IMR-90 (cell line): ENCODE data around the gene DSTYK. TPM values are rescaled to one million over a fixed set of nuclear protein-coding genes. Genes with fewer than 3 reads are reported as not detected.

Experiments
- ATAC-seq: fragments of 200-7000 bp; cut with Tn5 transposase; 2 replicates; pipeline ENCODE4 v1.9.1; 2020; ENCODE audit warnings: low read depth, mild to moderate bottlenecking, moderate library complexity
- BruUV-seq: library from RNA; stranded (reverse); fragments of 400-500 nt; replicated peaks from 2 replicates; lab custom pipeline; 2021; lab: Mats Ljungman, UMichigan
- CTCF ChIA-PET: fragments of 300-600 bp; formaldehyde crosslinking; extraction: SDS; loops from one replicate; lab custom pipeline; 2021; ENCODE audit warnings: antibody characterized with exemption; lab: Yijun Ruan, JAX
- POLR2A ChIA-PET: fragments of 300-600 bp; sonication (Branson Sonifier 250); formaldehyde crosslinking; loops from one replicate; lab custom pipeline; 2022; ENCODE audit warnings: antibody characterized with exemption; ENCODE audit not compliant: unreplicated experiment; lab: Charles Lee
- DNase-seq: peaks from one replicate; pipeline ENCODE4 v3.0.0; 2013
- H2AFZ ChIP-seq: replicated peaks from 2 replicates; pipeline ENCODE3; 2013; ENCODE audit warnings: low read length, mild to moderate bottlenecking; ENCODE audit not compliant: poor library complexity
- H2AK5ac ChIP-seq: 2 replicates; pipeline ENCODE4 v1.6.1; 2013; ENCODE audit warnings: low read depth, low read length, inconsistent platforms
- H2AK9ac ChIP-seq: replicated peaks from 2 replicates; pipeline ENCODE3; 2013; ENCODE audit warnings: mild to moderate bottlenecking, low read depth, low read length, moderate library complexity; ENCODE audit not compliant: poor library complexity
- H2BK120ac ChIP-seq: 2 replicates; pipeline ENCODE4 v1.6.1; 2013; ENCODE audit warnings: low read depth, low read length, inconsistent platforms
- H2BK15ac ChIP-seq: 3 replicates; pipeline ENCODE4 v1.6.1; 2013; ENCODE audit warnings: low read depth, low read length, inconsistent platforms
- H2BK20ac ChIP-seq: 2 replicates; pipeline ENCODE4 v1.6.1; 2013; ENCODE audit warnings: low read depth, mild to moderate bottlenecking, inconsistent platforms, low read length, moderate library complexity
- H2BK5ac ChIP-seq: 2 replicates; pipeline ENCODE4 v1.6.1; 2013; ENCODE audit warnings: mild to moderate bottlenecking, low read depth, low read length, inconsistent platforms; ENCODE audit not compliant: poor library complexity, severe bottlenecking
- H3K14ac ChIP-seq: replicated peaks from 2 replicates; pipeline ENCODE4 v1.6.1; 2013; ENCODE audit warnings: low read depth, low read length, inconsistent platforms
- H3K18ac ChIP-seq: 2 replicates; pipeline ENCODE4 v1.6.1; 2013; ENCODE audit warnings: low read depth, low read length, control low read depth
- H3K23ac ChIP-seq: 2 replicates; pipeline ENCODE4 v1.6.1; 2013; ENCODE audit warnings: low read depth, low read length, inconsistent platforms
- H3K27ac ChIP-seq: 2 replicates; pipeline ENCODE4 v1.5.1; 2013; ENCODE audit warnings: mild to moderate bottlenecking, control low read depth, low read length; ENCODE audit not compliant: insufficient read depth
- H3K27me3 ChIP-seq: 2 replicates; pipeline ENCODE4 v1.6.1; 2013; ENCODE audit warnings: low read length; ENCODE audit not compliant: control insufficient read depth, insufficient read depth
- H3K36me3 ChIP-seq: 2 replicates; pipeline ENCODE4 v1.6.1; 2013; ENCODE audit warnings: low read length, mixed read lengths; ENCODE audit not compliant: control insufficient read depth, insufficient read depth
- H3K4ac ChIP-seq: 2 replicates; pipeline ENCODE4 v1.6.1; 2013; ENCODE audit warnings: low read depth, low read length, inconsistent platforms
- H3K4me1 ChIP-seq: 2 replicates; pipeline ENCODE4 v1.6.1; 2013; ENCODE audit warnings: low read length, mixed read lengths; ENCODE audit not compliant: control insufficient read depth, insufficient read depth
- H3K4me2 ChIP-seq: 2 replicates; pipeline ENCODE4 v1.6.1; 2013; ENCODE audit warnings: low read depth, mild to moderate bottlenecking, control low read depth, low read length, moderate library complexity
- H3K4me3 ChIP-seq: 2 replicates; pipeline ENCODE4 v1.5.1; 2013; ENCODE audit warnings: low read depth, mild to moderate bottlenecking, control low read depth, low read length, moderate library complexity; ENCODE audit not compliant: insufficient read depth
- H3K56ac ChIP-seq: 2 replicates; pipeline ENCODE4 v1.6.1; 2013; ENCODE audit warnings: low read length, inconsistent platforms; ENCODE audit not compliant: insufficient read depth; ENCODE audit errors: extremely low read depth
- H3K79me1 ChIP-seq, 2 experiments: 2 replicates each; pipeline ENCODE4 v1.6.1; 2013; ENCODE audit warnings: low read length in 2 of 2, inconsistent platforms in 1 of 2, low read depth in 1 of 2
- H3K9ac ChIP-seq: 2 replicates; pipeline ENCODE4 v1.6.1; 2013; ENCODE audit warnings: low read depth, low read length, control low read depth
- H3K9me1 ChIP-seq: 2 replicates; pipeline ENCODE4 v1.6.1; 2013; ENCODE audit warnings: low read length, inconsistent platforms; ENCODE audit not compliant: insufficient read depth
- H3K9me3 ChIP-seq: 2 replicates; pipeline ENCODE4 v1.6.1; 2013; ENCODE audit warnings: low read length; ENCODE audit not compliant: control insufficient read depth, insufficient read depth
- H4K20me1 ChIP-seq: 2 replicates; pipeline ENCODE4 v1.6.1; 2013; ENCODE audit warnings: low read length, inconsistent platforms; ENCODE audit not compliant: insufficient read depth
- H4K5ac ChIP-seq: 2 replicates; pipeline ENCODE4 v1.6.1; 2013; ENCODE audit warnings: mild to moderate bottlenecking, low read depth, low read length, control low read depth
- H4K8ac ChIP-seq, 2 experiments: 2 replicates each; pipeline ENCODE4 v1.6.1; 2013; ENCODE audit warnings: low read depth in 2 of 2, low read length in 2 of 2, control low read depth in 1 of 2, inconsistent platforms in 1 of 2
- H4K91ac ChIP-seq: 2 replicates; pipeline ENCODE4 v1.6.1; 2013; ENCODE audit warnings: low read depth, low read length, inconsistent platforms; ENCODE audit not compliant: insufficient read depth
- CEBPB ChIP-seq: IDR thresholded peaks from 2 replicates; pipeline ENCODE4 v1.6.1; 2012; ENCODE audit warnings: low read depth, low read length, improper control_type of control experiment
- CTCF ChIP-seq: conservative IDR thresholded peaks from 2 replicates; pipeline ENCODE4 v1.5.1; 2012; ENCODE audit warnings: mild to moderate bottlenecking, low read depth, low read length, improper control_type of control experiment
- FOS ChIP-seq: fragments of 150-350 bp; IDR thresholded peaks from 2 replicates; pipeline ENCODE4 v1.6.1; 2016; ENCODE audit warnings: low read depth, low read length
- MAZ ChIP-seq: IDR thresholded peaks from 2 replicates; pipeline ENCODE4 v1.6.1; 2012; ENCODE audit warnings: low read depth, mild to moderate bottlenecking, low read length, improper control_type of control experiment, moderate library complexity, borderline replicate concordance
- MXI1 ChIP-seq: IDR thresholded peaks from 2 replicates; pipeline ENCODE4 v1.6.1; 2012; ENCODE audit warnings: low read depth, mild to moderate bottlenecking, low read length, moderate library complexity, borderline replicate concordance
- POLR2A ChIP-seq: IDR thresholded peaks from 2 replicates; pipeline ENCODE4 v1.6.1; 2012; ENCODE audit warnings: mild to moderate bottlenecking, low read depth, low read length
- RAD21 ChIP-seq: IDR thresholded peaks from 2 replicates; pipeline ENCODE4 v1.6.1; 2012; ENCODE audit warnings: low read length, improper control_type of control experiment
- RFX5 ChIP-seq: IDR thresholded peaks from 2 replicates; pipeline ENCODE4 v1.8.0; 2012; ENCODE audit warnings: low read depth, mild to moderate bottlenecking, low read length, moderate library complexity
- SMC3 ChIP-seq: fragments of 150-350 bp; IDR thresholded peaks from 2 replicates; pipeline ENCODE4 v1.6.1; 2016; ENCODE audit warnings: low read depth, mild to moderate bottlenecking, antibody characterized with exemption, low read length, moderate library complexity
- WGBS, 2 experiments: methylation state at CpG; one replicate each; pipeline versions ENCODE4 v1.1.5 to v1.1.7; 2013; ENCODE audit warnings: missing lambda C conversion rate in 2 of 2; ENCODE audit not compliant: insufficient read length in 1 of 2; ENCODE audit errors: extremely low coverage in 2 of 2; 5-methylcytosine and 5-hydroxymethylcytosine counted together
- dilution Hi-C: fragments of 300-500 bp; cut with HindIII; formaldehyde crosslinking; loops from one replicate; pipeline ENCODE4 v1.14.3; 2018; ENCODE audit warnings: low sequenced_read_pairs; ENCODE audit not compliant: unreplicated experiment
- in situ Hi-C: fragments of 300-500 bp; cut with MboI; formaldehyde crosslinking; loops from 3 replicates; pipeline ENCODE4 v1.14.3; 2019; ENCODE audit warnings: low sequenced_read_pairs, inconsistent platforms, mixed read lengths
- intact Hi-C: fragments of 100-400 bp; cut with micrococcal nuclease; formaldehyde crosslinking; loops from 2 replicates; pipeline ENCODE4 v1.10.0; 2022
- polyA plus RNA-seq, 3 experiments: library from polyadenylated mRNA; depleted of rRNA; stranded (reverse); fragments of >200 nt; gene quantifications; 2 replicates each; pipeline ENCODE4 v1.2.3, GENCODE V29; 2012; ENCODE audit warnings: low replicate concordance in 1 of 3
- total RNA-seq: library from RNA; depleted of rRNA; stranded (reverse); fragments of >200 nt; gene quantifications from 2 replicates; pipeline ENCODE4 v1.2.3, GENCODE V29; 2012

Gene DSTYK
- total and polyA plus RNA-seq, 2 of the 4 experiments (the other 2 are of a cell fraction): 8.0 to 18.3 TPM

DNA sequence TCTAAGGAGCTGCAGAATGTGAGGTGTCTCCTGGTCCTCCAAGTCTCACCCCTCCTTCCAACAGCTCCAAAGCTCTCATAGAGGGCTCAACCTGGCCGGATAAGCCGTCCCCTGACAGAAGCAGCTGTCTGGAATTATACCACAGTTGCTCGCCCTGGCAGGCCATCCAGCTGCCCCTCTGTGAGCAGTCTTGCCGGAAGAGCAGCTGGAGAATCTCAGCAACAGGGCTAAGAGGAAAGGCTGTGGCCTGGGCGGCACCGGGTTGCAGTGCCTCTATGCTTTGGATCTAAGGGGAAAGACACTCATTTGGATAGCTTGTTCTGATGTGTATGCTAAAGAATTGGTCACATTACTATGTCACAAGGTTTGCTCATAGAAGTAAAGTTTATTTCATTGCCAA, 28.6 kb upstream of the DSTYK start:
- no peak overlapping the region for H4K8ac ChIP-seq
- no peak overlapping the region for H3K18ac ChIP-seq
- H3K79me1 ChIP-seq: no peaks in the 10 kb centered on the region; a peak in 1 of 4 replicates
- no peak overlapping the region for H4K5ac ChIP-seq
- no peak for TF ChIP-seq MXI1
- TF ChIP-seq CTCF: no peak
- no peak for TF ChIP-seq POLR2A
- no peak for TF ChIP-seq MAZ
- TF ChIP-seq CEBPB: no peak
- no peak for TF ChIP-seq SMC3
- no peak for TF ChIP-seq RAD21
- no peak for TF ChIP-seq FOS
- TF ChIP-seq RFX5: no peak
- ChIA-PET POLR2A (no interaction called here), CTCF (interaction anchor here (2.5 kb wide), 1 partner anchor 16 kb away, joined by 7 read pairs; no protein-coding TSS in a partner anchor)
- dilution Hi-C loops (no loop called here), in situ Hi-C loops (no loop called here), intact Hi-C loops (no loop called here)
- no peak overlapping the region for H2BK120ac ChIP-seq
- H4K91ac ChIP-seq: no peak overlapping the region
- H3K9me3 ChIP-seq: no peaks in the 10 kb centered on the region
- H2BK20ac ChIP-seq: no peak overlapping the region
- H3K9me1 ChIP-seq: peaks cover 4% of the 10 kb centered on the region; the same call in 1 of the 2 replicates
- no peaks in the 10 kb centered on the region for H3K27me3 ChIP-seq
- WGBS, 2 experiments: 46% methylated on average over 4 of the region's 6 CpGs; no CpG with 5 or more reads in 1 of the 2 experiments
- no peak overlapping the region for H2BK15ac ChIP-seq
- no peak overlapping the region for H2AK5ac ChIP-seq
- H2BK5ac ChIP-seq: no peak overlapping the region
- no peak overlapping the region for H3K23ac ChIP-seq
- ATAC-seq (peak; percentile 87), DNase-seq (no peak)
- no peak overlapping the region for H3K9ac ChIP-seq
- H3K4me3 ChIP-seq: no peak overlapping the region
- no peak overlapping the region for H2AFZ ChIP-seq
- no peak overlapping the region for H3K56ac ChIP-seq
- H3K14ac ChIP-seq: no peak overlapping the region
- BruUV-seq: no TSS peak
- H3K27ac ChIP-seq: peak overlapping the region; percentile 32; the same call in 1 of the 2 replicates
- peaks cover 11% of the 10 kb centered on the region for H3K4me1 ChIP-seq
- no peaks in the 10 kb centered on the region for H4K20me1 ChIP-seq
- peak overlapping the region; percentile 37; the same call in 1 of the 2 replicates for H3K4me2 ChIP-seq
- 0 out of 2 replicates have a peak, but pooled peaks cover 2% of the 10 kb centered on the region for H3K36me3 ChIP-seq
- H3K4ac ChIP-seq: no peak overlapping the region
- no peak overlapping the region for H2AK9ac ChIP-seq
